Type B pancreatic cell (in vitro differentiated cells): ENCODE data around the gene CLDN7. TPM values are rescaled to one million over a fixed set of nuclear protein-coding genes. Genes with fewer than 3 reads are reported as not detected.
A peak's percentile ranks its signal among the peaks of the same experiment; 100 is the strongest.

ENCODE experiments used
- DNase-seq: peaks from one replicate; pipeline ENCODE4 v3.0.0; 2021; ENCODE audit warnings: mixed read lengths; ENCODE audit not compliant: unreplicated experiment; ENCODE audit errors: extremely low spot score
- H3K27ac Mint-ChIP-seq: 2 replicates; pipeline ENCODE4 v1.8.0; 2021; ENCODE audit warnings: mild to moderate bottlenecking, mixed read lengths
- H3K27me3 Mint-ChIP-seq: 2 replicates; pipeline ENCODE4 v1.8.0; 2021; ENCODE audit warnings: mixed read lengths
- H3K36me3 Mint-ChIP-seq: 2 replicates; pipeline ENCODE4 v1.8.0; 2021; ENCODE audit warnings: mixed read lengths
- H3K4me1 Mint-ChIP-seq: one replicate; pipeline ENCODE4 v1.8.0; 2021; ENCODE audit warnings: mixed read lengths; ENCODE audit not compliant: unreplicated experiment
- H3K4me3 Mint-ChIP-seq: 2 replicates; pipeline ENCODE4 v1.8.0; 2021; ENCODE audit warnings: mild to moderate bottlenecking, mixed read lengths
- H3K9me3 Mint-ChIP-seq: 2 replicates; pipeline ENCODE4 v1.8.0; 2021; ENCODE audit warnings: mixed read lengths
- CTCF ChIP-seq: fragments of 200-600 bp; sonication (generic); conservative IDR thresholded peaks from 2 replicates; pipeline ENCODE4 v1.5.0; 2021; ENCODE audit warnings: antibody characterized with exemption, mild to moderate bottlenecking
- total RNA-seq: library from RNA; stranded (reverse); gene quantifications from 2 replicates; pipeline ENCODE4 v1.2.1, GENCODE V29; 2021; ENCODE audit warnings: low replicate concordance

CLDN7 gene
- total RNA-seq, 1 donor from 2014 or later = 118 TPM

- peak within 1 kb of the TSS; percentile 98 for H3K4me3 Mint-ChIP-seq
- peaks cover 35% of the 10 kb centered on the region for H3K4me1 Mint-ChIP-seq
- TF ChIP-seq CTCF = no peak
- no peaks in the 10 kb centered on the region for H3K9me3 Mint-ChIP-seq
- peak; percentile 98 for DNase-seq
- peaks cover 4% of the 10 kb centered on the region for H3K27me3 Mint-ChIP-seq
- H3K36me3 Mint-ChIP-seq = peaks cover 28% of the 10 kb centered on the region
- peak within 1 kb of the TSS; percentile 97 for H3K27ac Mint-ChIP-seq
These were observed 22.9 kb downstream of the CLDN7 start, which contains the start of gene PHF23 for GRCh38 chr17:7239091-7240027. Gene PHF23, minus strand, starts transcription at chr17:7239457. Its CDS starts 178 bp downstream, at chr17:7239279.

- Mint-ChIP-seq H3K36me3 (peaks cover 27% of the 10 kb centered on the region), H3K27ac (peak overlapping the region; percentile 97), H3K27me3 (peaks cover 4% of the 10 kb centered on the region), H3K4me3 (peak overlapping the region; percentile 98), H3K9me3 (no peaks in the 10 kb centered on the region), H3K4me1 (peaks cover 38% of the 10 kb centered on the region)
- DNase-seq = no peak
- TF ChIP-seq CTCF = no peak
These were observed 23.7 kb downstream of the CLDN7 start for GRCh38 chr17:7238420-7239090.

- DNase-seq = no peak
- Mint-ChIP-seq H3K36me3 (peaks cover 27% of the 10 kb centered on the region), H3K4me3 (peak overlapping the region; percentile 98)
These were observed 24.4 kb downstream of the CLDN7 start for GRCh38 chr17:7237761-7238419.

GRCh38 chr17:7237266-7237760 lies 25.0 kb downstream of the CLDN7 start:
- H3K4me3 Mint-ChIP-seq = peak overlapping the region; percentile 84
- peaks cover 24% of the 10 kb centered on the region for H3K36me3 Mint-ChIP-seq

More at GRCh38 chr17:7237761-7238419, 24.4 kb downstream of the CLDN7 start:
- TF ChIP-seq CTCF = no peak
- Mint-ChIP-seq H3K9me3 (no peaks in the 10 kb centered on the region), H3K4me1 (peaks cover 40% of the 10 kb centered on the region), H3K27me3 (peaks cover 4% of the 10 kb centered on the region), H3K27ac (peak overlapping the region; percentile 77)

More at GRCh38 chr17:7237266-7237760, 25.0 kb downstream of the CLDN7 start:
- Mint-ChIP-seq H3K27me3 (no peaks in the 10 kb centered on the region), H3K4me1 (peaks cover 38% of the 10 kb centered on the region), H3K9me3 (no peaks in the 10 kb centered on the region), H3K27ac (peak overlapping the region; percentile 77)
- no peak for DNase-seq
- no peak for TF ChIP-seq CTCF
